HG03095 (cell line): ENCODE results near the gene PTGES3L.

Experiments used
- ATAC-seq: cut with Tn5 transposase; IDR thresholded peaks from one replicate; pipeline ENCODE4 v1.9.1; 2021; ENCODE audit warnings: moderate library complexity; ENCODE audit not compliant: unreplicated experiment

PTGES3L gene

DNA sequence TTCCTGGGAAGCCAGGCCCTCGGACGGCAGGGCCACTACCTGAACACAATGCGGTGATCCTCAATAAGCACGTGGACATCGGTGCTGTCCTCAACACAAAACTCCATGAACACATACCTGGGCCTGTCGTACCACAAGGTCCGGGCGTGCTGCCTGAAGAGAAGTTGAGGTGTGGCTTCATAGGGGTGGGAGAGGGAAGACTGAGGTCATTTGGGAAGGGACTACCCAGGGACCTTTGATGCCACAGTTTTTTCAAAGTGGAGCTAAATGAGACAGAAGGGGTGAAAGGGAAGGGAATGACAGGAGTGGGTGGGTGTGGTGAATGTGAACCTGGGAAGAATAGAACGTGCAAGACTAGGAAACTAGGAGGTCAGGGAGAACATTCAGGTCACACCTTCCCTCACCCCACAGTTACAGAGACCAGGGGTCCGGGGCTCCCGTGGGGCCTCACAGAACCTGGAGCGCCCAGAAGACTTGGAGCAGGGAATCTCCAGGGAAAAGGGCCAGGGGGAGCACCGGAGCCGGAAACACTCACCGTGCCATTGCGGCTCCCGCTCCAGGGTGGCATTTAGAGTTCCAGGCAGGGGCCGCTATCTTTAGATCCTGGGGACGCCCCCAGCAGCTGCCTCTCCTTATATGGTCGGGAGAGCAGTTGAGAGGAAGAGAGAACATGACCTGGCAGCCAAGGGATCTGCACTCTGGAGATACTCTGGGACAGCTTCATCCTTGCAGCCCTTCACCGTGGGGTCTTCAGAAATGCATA, at the start of gene PTGES3L:
TSS of gene PTGES3L (minus strand) at position 570 of the 763 bp plus-strand sequence. CDS start at position 543, 27 bp downstream.
- ATAC-seq: no peak

DNA sequence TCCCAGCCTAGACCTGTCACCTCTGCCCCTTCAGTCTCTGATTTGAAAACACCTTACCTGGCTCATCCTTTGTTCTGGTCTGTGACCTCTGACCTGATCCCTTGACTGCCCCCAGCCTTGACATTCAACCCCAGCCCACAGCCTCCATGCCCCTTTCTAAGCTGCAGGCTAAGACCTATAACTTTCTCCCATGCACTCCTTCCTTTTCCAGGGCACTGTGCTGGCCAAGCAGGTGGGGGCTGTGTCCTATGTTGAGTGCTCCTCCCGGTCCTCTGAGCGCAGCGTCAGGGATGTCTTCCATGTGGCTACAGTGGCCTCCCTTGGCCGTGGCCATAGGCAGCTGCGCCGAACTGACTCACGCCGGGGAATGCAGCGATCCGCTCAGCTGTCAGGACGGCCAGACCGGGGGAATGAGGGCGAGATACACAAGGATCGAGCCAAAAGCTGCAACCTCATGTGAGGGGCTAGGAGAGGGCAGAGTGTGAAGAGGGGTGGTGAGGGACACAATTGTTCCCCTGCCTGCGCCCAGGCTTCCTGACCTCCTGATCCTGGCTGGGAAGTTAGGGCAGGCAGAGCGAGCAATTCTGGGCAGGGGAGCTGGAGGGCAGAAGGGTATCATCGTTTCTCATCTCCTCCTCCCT, 48.5 kb upstream of the PTGES3L start:
- no peak for ATAC-seq

DNA sequence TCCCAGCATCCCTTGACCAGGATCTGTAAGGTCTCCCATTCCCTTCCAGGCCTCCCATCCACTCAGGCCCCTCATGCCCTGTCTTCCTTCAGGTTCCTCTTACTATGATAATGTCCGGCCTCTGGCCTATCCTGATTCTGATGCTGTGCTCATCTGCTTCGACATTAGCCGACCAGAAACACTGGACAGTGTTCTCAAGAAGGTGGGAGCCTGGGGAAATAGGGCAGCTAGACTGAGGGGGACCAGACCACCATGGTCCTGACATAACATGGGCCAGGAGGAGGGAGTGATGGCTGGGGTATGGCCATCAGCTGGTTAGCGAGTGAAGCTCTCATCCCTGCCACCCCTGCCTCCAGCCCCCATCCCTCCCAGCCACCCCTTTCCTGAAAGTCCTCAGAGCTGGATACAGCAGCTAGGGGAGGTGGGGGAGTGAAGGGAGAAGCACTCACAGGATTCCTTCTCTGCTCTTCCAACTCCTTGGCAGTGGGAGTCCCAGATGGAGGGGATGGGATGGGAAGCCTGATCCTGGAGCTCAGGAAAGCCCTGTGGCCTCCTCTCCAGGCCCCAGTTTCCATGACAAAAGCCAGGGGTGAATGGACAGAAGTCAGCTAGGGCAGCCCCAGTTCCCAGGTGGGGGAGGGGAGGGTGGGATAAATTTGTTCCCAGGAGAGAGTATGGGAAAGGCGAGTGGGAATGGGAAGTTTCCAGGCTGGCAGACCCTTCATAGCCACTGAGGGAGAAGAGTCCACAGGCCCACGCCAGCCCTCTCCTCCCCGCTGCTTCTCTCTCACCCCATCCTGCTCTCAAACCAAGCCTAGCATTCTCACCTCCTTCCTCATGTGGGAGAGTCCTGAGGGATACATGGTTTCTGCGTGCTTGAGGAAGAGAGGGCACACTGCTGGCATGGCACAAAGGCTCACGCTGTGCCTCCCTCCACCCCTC, 47.5 kb upstream of the PTGES3L start:
- ATAC-seq: no peak

DNA sequence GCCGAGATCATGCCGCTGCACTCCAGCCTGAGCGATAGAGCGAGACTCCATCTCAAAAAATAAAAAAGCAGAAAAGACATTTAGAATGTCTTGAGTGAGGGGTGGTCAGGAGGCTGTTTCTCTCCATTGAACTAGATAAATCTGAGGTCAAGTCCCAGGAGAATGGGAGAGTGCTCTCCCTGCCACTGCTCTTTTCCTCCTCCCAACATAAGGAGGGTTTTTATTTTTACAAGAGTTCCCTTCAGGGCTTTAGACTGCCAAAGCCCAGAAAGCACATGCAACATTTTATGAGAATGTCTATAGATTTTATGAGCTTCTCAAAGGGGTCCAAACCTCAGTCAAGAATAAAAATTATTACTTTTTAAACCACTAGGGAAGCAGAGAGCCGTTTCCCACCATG, 46.7 kb upstream of the PTGES3L start:
- ATAC-seq: no peak

DNA sequence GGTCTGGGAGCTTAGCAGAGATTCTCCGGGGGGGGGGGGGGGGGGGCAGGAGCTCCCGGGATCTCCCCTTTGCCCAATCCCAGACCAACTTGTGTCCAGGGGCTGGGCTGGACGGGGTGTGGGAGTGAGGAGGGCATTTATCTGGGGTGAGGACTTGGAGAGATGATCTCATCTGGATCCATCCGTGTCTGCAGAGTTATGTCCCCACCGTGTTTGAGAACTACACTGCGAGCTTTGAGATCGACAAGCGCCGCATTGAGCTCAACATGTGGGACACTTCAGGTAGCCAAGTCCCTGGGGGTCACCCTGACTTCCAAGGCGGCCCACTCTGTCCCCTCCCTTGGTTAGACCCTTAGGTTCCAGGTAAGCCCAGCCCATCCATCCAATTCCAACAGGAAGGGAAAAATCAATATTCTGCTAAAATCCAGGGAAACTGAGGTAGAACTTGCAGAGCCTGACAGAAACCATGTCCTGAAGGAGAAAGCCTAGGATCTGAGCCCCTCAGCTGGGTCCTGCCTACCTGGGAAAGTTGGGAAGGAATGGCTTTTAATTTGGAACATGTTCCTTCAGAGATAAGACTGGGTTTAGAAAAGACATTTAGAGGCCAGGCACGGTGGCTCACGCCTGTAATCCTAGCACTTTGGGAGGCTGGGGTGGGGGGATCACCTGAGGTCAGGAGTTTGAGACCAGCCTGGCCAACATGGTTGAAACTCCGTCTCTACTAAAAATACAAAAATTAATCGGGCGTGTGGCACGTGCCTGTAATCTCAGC, 46.1 kb upstream of the PTGES3L start:
- ATAC-seq: no peak

DNA sequence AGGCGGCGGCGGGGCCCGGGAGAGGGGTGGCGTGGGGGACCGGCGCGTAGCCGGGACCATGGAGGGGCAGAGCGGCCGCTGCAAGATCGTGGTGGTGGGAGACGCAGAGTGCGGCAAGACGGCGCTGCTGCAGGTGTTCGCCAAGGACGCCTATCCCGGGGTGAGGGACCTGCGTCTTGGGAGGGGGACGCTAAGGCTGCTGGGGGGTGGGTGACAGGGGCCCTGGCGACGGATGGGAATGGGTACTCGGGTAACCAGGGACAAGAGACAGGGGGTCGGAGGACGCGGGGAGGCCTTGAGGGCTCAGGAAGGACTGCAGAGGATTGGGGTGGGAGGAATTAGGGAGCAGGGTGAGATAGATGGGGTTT, 45.4 kb upstream of the PTGES3L start:
- ATAC-seq: no peak

DNA sequence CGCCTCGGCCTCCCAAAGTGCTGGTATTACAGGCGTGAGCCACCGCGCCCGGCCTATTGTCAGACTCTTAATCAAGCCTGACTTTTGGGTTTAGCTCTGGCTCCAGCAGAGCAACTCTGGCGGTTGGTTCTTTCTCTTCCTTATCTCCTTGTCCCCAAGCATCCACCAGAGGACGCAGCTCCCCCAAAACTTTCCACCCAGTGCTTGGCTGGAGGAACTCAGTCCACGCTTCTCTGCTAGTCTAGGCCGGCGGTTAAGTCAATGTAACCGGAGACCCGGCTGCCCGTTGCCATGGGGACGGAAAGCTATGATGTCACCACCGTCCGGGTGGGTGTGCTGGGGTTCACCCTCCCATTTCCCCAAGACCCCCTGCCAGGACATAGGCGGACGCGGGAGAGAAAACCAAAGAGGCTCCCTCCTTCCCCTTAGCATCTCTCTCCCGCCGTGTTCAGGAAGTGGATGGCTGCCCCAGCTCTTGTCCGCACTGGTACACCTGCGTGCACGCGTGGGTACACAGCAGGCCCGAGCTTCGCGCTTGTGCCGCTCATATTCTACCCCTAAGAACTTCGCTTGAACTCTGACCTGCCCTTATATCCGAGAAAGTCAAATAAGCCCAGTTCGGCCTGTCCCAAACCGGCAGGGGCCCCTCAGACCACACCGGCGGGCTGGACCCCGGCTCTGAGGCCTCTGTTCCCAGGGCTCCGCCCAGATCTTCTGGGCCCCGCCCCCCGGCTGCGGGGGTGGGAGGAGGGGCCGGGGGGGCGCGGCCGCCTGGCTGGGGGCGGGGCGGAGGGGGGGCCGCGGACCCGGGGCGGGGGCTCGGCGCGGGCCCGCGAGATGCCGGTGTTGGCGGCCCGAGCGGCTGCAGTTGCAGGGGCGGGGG, 44.8 kb upstream of the PTGES3L start, which contains the start of gene RND2:
TSS of gene RND2 (plus strand) at position 825 of the 883 bp plus-strand sequence. CDS start 117 bp downstream, outside the sequence.
- ATAC-seq: no peak

DNA sequence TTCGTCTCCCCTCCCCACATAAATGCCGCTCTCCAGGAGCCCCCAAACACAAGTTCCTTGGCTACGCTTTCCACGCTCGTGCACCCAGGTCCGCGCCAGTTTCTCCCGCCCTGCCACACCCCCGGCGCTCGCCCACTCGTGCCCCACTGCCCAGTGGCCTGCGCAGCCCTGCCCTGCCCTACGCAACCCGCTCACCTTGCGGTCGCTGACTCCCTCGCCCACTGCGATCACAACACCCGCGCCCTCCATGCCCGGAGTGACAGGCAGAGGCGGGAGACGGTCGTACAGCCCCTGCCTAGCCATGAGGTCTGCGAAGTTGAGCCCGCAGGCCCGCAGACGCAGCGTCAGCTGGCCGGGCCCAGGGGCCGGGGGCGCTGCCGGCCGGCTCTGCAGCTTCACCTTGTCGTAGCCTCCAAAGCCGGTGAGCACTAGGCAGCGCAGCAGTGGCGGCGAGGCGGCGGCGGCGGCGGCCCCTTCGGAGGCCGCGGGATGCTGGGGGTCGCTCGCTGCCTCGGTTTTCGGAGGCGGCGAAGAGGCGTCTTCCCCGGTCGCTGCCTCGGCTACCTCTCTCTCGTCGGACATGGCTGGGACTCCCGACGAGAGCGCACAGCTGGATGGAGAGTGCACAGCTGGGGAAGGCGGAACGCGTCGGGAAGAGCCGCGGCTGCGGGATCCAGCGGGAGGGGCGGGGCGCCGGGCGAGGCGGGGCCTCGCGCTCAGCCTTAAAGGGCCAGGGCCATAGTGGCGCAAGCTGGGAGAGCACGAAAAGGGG, 42.0 kb upstream of the PTGES3L start, which contains the start of gene VAT1:
TSS of gene VAT1 (minus strand) at position 645 of the 772 bp plus-strand sequence. CDS start at position 582, 63 bp downstream.
- no peak for ATAC-seq

DNA sequence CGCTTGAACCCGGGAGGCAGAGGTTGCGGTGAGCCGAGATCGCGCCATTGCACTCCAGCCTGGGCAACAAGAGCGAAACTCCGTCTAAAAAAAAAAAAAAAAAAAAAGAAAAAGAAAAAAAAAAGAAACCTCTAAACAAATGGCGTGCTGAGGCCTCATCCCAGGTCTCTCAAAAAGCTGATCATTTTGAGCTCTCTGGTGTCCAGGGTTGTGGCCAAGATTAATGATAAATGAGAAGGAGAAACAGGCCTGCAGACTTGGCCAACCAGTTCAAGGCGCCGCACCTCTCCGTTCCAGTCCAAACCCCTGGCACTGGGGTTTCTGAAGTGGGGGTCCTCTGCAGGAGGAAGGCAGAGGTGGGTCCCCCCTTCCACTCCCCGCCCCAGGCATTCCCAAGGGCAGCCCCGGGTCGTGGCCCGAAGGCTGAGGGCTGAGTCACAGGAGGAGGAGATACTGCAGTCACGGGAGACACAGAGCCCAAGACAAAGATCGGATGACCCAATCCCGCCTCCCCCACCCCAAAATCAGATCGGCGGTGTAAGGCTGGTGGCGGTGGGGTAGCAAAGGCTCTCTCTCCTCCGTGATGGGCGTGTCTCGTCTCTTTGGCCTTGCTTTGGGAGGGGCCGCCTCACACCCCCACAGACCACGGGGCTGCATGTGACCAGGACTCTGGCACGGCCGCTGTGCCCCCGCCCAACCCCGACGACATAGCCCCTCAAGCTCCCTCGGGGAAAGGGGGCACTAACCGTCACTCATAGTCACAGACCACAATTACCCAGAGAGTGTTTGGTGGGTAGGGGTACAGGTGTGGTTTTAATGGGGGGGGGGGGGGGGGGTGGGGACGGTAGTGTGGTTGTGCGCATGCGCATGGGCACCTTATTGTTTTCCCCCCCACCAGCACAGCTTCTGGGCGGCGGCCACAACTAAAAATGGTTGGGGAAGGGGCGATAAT, 41.2 kb upstream of the PTGES3L start:
- no peak for ATAC-seq

DNA sequence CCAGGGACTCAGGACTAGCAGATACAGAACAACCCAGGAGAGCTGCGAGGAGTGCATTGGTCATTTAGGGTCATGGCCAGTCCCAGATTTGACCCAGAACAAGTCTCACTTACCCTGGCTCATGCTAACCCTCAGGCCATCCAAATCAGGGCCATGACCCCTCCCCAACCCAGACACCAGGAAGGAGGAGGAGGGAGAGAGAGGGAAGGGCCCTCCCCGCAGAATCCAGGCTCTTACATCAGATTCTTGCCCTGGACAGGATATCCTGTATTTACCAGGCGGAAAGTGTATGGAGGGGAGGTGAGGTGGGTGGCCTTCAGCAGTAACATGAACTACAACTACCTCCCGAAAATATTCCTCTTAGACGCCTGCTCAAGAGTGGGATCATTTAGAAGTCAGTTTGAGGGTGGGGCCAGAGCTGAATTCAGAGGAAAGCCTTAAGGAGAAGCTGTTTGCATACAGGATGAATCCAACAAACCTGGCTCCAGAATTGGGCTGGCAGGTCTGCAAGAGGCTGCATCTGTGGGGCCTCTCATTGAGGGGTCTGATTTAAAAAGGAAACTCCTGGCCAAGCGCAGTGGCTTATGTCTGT, 40.2 kb upstream of the PTGES3L start:
- no peak for ATAC-seq

DNA sequence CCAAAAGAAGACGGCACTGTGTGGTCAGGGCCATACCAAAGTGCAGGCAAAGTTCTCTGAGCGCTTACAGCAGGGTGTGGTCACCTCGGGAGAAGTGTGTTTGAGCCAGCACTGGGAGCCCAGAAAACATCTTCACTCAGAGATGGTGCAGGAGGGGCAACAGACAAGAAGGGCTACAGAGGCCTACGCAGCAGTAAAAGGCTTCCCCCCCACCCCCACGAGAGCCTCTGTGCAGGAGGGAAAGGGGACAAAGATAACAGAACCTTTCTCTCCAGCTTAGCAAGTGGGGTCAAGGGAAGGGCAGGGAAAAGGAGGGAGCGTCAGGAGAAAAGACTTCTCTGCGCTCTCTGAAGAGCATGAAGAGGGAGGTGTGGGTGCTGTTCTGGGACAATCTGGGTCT, 39.5 kb upstream of the PTGES3L start:
- no peak for ATAC-seq

DNA sequence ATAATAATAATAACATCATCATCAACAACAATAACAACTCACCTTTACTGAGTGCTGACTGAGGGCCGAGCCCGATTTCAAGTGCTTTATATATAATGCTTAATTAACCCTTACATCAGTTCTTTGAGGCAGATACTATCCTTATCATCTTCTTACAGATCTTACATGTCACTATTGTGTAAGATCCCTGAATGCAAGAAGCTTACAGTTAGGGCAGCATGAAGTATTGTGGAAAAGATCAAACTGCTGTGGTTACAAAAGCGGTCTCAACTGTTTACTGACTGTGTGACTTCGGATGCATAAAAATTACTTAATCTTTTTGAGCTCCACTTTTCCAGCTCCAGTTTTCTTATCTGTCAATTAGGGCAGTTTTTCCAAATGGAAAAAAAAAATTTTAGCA, 39.1 kb upstream of the PTGES3L start:
- ATAC-seq: no peak

DNA sequence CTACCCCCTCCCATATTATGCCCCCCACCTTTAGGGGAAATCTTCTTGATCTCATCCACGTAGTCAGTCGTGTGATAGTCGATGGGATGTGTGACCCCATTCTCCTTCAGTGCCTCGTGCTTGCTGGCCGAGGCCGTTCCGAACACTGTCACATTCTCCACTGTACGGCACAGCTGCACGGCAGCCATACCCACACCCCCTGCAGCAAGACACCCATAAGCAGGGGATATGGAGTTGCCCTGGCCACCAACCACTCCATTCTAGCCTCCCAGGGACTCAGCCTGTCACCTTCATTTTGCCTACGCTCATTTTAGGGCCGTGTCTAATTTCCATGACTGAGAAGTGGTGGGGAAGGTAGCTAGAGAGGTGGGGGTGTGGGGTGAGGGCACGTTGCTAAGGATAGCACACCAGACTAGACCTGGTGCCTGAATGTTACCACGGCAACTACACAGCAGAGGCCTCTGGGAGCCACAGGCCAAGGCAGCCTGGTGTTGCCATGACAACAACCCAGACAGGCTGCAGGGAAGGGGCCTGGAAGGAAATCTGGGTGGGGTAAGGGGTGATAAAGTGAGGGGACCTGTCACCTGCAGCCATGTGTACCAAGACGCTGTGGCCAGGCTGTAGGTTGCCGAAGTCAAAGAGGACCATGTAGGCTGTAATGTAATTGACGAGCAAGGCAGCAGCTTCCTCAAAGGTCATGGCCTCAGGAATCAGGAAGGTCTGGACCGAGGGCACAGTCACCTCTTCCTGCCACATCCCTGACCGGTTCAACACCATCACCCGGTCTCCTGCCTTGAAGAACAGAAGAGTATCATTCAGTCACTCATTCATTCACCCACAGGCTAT, 38.4 kb upstream of the PTGES3L start:
- ATAC-seq: no peak

DNA sequence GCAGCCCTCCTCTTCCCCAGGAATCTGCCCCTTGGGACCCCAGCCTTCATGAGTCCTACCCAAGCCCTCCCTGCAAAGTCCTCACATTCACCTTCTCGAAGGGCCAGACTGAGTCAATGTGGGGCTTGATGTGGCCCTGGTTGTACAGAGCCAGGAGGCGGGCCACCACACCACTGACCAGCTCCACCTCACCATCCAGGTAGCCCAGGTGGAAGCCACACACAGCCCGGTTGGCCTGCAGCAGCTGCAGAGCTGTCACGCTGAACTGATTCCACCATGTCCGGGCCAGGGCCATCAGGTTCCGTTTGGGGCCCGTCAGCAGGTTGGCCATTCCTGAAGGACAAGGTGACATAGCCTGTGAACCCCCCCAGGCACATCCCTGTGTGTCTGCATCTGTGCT, 36.3 kb upstream of the PTGES3L start:
- no peak for ATAC-seq

DNA sequence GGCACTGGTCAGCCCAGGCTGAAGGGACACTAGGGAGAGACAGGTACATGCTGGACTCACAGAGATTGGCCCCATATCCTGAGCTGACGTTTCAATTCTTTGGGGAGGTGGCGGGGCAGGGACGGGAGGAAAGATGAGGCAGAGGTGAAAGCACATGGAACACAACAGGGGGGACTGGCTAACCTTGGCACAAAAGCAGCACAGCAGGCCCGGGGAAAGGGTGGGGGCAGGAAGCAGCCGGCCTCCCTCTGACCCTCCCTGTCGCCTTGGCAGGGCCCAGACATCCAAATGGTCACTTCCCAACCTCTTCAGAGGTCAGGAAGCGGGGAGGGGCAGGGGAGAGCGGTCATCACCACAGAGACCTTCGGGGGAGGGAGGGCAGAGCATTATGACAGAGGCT, 35.7 kb upstream of the PTGES3L start:
- no peak for ATAC-seq
